ENCODE results near the gene ZNF628.

ZNF628 gene

GRCh38 chr19:55451163-55451964, 25.1 kb upstream of the ZNF628 start:
- no peak for DNase-seq

- no peak for DNase-seq
These were observed 24.3 kb upstream of the ZNF628 start for GRCh38 chr19:55451965-55452748.

GRCh38 chr19:55452749-55453346, 23.6 kb upstream of the ZNF628 start:
- peak; percentile 80 for DNase-seq

- DNase-seq, result no peak
These were observed 22.7 kb upstream of the ZNF628 start for GRCh38 chr19:55453511-55454260.

- no peak for DNase-seq
These were observed 21.6 kb upstream of the ZNF628 start for GRCh38 chr19:55454787-55455243.

GRCh38 chr19:55455576-55456235, 20.7 kb upstream of the ZNF628 start:
- DNase-seq, result no peak

GRCh38 chr19:55456347-55456746, 20.1 kb upstream of the ZNF628 start:
- no peak for DNase-seq

- no peak for DNase-seq
These were observed 18.5 kb upstream of the ZNF628 start for GRCh38 chr19:55457683-55458457.

- DNase-seq, result no peak
These were observed 16.9 kb upstream of the ZNF628 start for GRCh38 chr19:55459551-55459949.

GRCh38 chr19:55459950-55460657, 16.3 kb upstream of the ZNF628 start:
- no peak for DNase-seq

- DNase-seq, result no peak
These were observed 15.7 kb upstream of the ZNF628 start for GRCh38 chr19:55460670-55461258.

- peak; percentile 98 for DNase-seq
These were observed 15.0 kb upstream of the ZNF628 start, which contains the start of gene ISOC2 for GRCh38 chr19:55461259-55461973. TSS of gene ISOC2 (minus strand) at chr19:55461642. CDS start at chr19:55456486, 5,156 bp downstream.

GRCh38 chr19:55461974-55462626, 14.3 kb upstream of the ZNF628 start:
- no peak for DNase-seq

- DNase-seq, result no peak
These were observed 13.7 kb upstream of the ZNF628 start for GRCh38 chr19:55462722-55463121.

GRCh38 chr19:55463583-55464031, 12.8 kb upstream of the ZNF628 start:
- DNase-seq, result no peak

- DNase-seq, result no peak
These were observed 12.3 kb upstream of the ZNF628 start for GRCh38 chr19:55464039-55464661.

- DNase-seq, result no peak
These were observed 11.8 kb upstream of the ZNF628 start, which contains the start of gene C19orf85 for GRCh38 chr19:55464662-55465054. TSS of gene C19orf85 (minus strand) at chr19:55464751. CDS start at chr19:55464554, 197 bp downstream.

All from NCI-H1092 (cell line).